ENCODE results near the gene C5orf47.

C5orf47 gene

GRCh38 chr5:173970878-173971650 is 17.9 kb upstream of the C5orf47 start:
- no peak for DNase-seq (ENCODE audit: low read depth)

DNA sequence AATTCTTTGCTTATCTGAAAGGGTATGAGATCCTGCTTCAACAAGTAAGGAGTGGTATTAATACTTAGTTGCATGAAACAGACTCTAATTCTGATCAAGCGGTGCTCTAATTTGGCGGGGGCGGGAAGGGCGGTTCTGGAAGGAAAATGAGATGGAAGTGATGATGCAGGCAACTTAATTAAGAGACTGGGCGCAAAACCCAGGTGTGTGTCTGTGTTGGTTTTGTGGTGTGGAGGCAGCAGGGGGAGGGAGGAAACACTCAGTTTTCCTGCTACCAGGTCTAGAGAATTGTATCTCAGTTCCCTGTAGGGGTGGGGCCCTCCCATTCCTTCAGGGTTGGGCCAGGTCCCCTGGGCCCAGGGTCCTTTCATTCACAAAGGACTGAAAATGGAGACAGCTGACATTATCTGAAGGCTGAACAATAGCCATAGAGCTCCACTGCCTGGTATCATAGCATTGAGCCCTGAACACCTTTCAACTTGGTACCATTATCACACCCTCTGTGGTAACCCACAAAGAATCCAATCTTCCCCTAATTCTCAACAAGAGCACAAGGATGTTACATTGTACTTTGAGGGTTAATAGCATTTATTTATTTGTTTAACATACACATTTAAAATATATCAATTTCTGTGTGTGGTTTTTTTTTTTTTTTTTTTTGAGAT is 17.2 kb upstream of the C5orf47 start:
- no peak for DNase-seq (ENCODE audit: low read depth)

GRCh38 chr5:173972607-173972924 is 16.4 kb upstream of the C5orf47 start:
- no peak for DNase-seq (ENCODE audit: low read depth)

GRCh38 chr5:173972925-173973615 is 15.9 kb upstream of the C5orf47 start:
- peak; percentile 83 for DNase-seq (ENCODE audit: low read depth)

GRCh38 chr5:173973616-173973969 is 15.4 kb upstream of the C5orf47 start:
- peak; percentile 19 for DNase-seq (ENCODE audit: low read depth)

DNA sequence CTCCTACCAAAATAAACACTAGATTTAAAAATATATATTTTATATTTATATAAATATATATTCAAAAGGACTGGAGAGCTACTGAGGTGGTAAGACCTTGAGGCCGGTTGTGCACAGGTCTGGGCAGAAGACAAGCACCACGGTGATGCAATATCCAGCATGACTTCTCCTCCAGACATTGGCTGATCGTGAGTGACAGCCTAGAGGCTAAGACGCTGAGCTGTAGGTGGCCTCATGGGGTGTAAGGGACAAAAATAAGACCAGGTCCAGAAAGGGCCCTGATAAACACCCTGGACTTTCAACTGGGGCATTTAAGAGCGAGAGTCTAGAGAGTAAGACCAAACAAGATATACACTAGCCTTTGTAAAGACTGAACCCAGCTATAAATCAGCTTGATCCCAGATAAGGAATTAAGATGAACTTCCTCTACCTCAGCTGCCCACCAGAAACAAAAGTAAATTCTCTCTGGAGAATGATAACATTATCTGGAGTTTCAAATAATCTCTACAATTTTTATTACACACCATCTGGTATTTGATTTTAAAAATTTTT is 14.2 kb upstream of the C5orf47 start:
- DNase-seq (ENCODE audit: low read depth) = no peak

DNA sequence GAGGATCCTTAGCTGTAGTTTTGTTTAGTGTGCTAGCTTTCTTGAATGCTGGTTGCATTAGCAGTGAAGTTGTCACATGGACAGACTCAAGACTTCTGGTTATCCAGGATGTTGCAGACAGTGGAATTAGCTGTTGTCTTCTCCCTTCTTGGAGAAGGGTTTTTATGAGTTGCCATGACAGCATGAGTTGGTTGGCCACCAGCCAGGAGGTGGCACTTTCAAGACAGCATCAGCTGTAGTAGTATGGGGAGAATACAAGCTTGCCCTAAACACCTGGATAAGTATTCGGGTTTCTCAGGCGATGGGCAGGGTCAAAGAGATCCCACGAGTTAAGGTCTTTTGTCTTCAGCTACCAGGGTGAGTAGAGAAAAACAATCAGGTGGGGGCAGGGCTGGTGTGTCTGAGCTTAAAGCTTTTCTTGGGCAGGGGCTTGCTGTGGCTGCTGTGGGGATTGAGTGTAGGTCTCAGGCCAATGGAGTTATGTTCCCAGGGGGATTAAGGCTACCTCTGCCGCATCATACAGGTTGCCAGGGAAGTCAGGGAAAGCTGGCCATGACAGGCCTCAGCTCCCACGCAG is 7.7 kb upstream of the C5orf47 start:
- DNase-seq (ENCODE audit: low read depth) = no peak

GRCh38 chr5:173984218-173984617 is 4.8 kb upstream of the C5orf47 start:
- peak; percentile 48 for DNase-seq (ENCODE audit: low read depth)

DNA sequence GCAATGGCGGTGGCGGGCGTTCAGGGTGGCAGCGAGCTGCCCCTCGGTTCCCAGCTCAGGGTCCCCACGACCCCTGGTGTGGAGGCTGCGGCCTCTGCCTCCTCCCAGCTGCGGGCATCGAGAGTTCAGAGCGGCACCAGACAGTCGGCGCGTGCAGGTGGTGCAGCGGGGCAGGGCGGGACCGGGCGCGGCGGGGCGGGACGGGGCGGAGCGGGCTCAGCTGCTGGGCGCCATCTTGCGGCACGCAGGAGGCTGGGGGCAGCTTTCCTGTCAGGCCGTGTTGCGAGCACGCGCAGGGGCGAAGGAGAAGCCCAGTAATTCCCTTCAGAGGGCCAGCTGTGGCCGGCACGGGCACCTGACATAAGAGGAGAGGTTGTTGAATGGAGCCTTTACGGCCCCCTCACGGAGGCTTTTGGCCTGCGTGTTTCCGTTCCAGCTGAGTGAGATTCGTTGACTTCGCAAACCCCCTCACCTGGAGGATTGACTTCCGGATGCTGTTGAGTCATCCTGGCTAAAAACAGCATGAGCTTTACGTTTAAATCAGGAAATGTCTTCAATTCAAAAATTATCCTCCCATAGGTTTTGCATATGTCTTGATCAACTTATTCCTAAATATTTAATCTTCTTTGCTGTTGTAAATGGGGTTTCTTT is 587 bp downstream of the C5orf47 start:
- DNase-seq (ENCODE audit: low read depth) = no peak

GRCh38 chr5:173997331-173997730 is 8.4 kb downstream of the C5orf47 start:
- DNase-seq (ENCODE audit: low read depth) = no peak

DNA sequence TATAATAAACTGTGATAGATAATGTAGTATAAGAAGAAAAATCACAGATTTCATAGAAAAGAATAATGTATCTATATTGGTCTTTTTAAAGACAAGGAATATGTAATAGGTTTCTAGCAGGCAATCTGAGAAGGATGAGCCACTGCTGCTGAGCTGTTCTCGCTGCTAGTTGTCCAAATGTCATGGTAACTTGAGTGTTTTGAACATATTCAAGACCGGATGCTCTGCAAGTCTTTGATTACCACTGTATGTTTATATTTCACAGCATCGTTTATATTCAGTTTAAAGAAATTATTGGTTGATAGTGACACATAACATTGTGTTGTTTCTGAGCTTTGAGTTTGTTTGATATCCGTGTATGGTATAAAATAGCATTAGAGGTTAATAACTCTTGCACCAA is 9.6 kb downstream of the C5orf47 start:
- no peak for DNase-seq (ENCODE audit: low read depth)

GRCh38 chr5:174000076-174000475 is 11.1 kb downstream of the C5orf47 start:
- peak; percentile 4 for DNase-seq (ENCODE audit: low read depth)

- DNase-seq (ENCODE audit: low read depth) = no peak
Measured at GRCh38 chr5:174003795-174004194, 14.8 kb downstream of the C5orf47 start.

GRCh38 chr5:174008922-174009321 is 20.0 kb downstream of the C5orf47 start:
- DNase-seq (ENCODE audit: low read depth) = no peak

- no peak for DNase-seq (ENCODE audit: low read depth)
Measured at GRCh38 chr5:174010365-174010764, 21.4 kb downstream of the C5orf47 start.

- no peak for DNase-seq (ENCODE audit: low read depth)
Measured at GRCh38 chr5:174011441-174011840, 22.5 kb downstream of the C5orf47 start.

GRCh38 chr5:174020069-174020927 is 31.3 kb downstream of the C5orf47 start:
- peak; percentile 66 for DNase-seq (ENCODE audit: low read depth)

- no peak for DNase-seq (ENCODE audit: low read depth)
Measured at GRCh38 chr5:174020928-174021304, 31.9 kb downstream of the C5orf47 start.

GRCh38 chr5:174022384-174023095 is 33.6 kb downstream of the C5orf47 start:
- DNase-seq (ENCODE audit: low read depth) = no peak

- DNase-seq (ENCODE audit: low read depth) = no peak
Measured at GRCh38 chr5:174030286-174030685, 41.3 kb downstream of the C5orf47 start.
